HG02623 (cell line): ENCODE results near the gene RCHY1.
"Not testable (repeated sequence)": the region's sequence is repeated elsewhere in the genome, so short reads cannot be mapped to it uniquely, and the experiment has no call there.

Source experiments
- ATAC-seq: cut with Tn5 transposase; IDR thresholded peaks from one replicate; pipeline ENCODE4 v1.9.1; 2021; ENCODE audit warnings: moderate library complexity; ENCODE audit not compliant: unreplicated experiment

Gene RCHY1

GRCh38 chr4:75516144-75516543 lies 1.9 kb upstream of the RCHY1 start:
- ATAC-seq, result no peak

- ATAC-seq, result no peak
Observed at GRCh38 chr4:75514949-75515612, 878 bp upstream of the RCHY1 start.

GRCh38 chr4:75513526-75514130 lies 575 bp downstream of the RCHY1 start:
- no peak for ATAC-seq

- no peak for ATAC-seq
Observed at GRCh38 chr4:75512386-75513211, 1.6 kb downstream of the RCHY1 start.

- ATAC-seq, result no peak
Observed at GRCh38 chr4:75511841-75512240, 2.4 kb downstream of the RCHY1 start.

- ATAC-seq, result not testable (repeated sequence)
Observed at GRCh38 chr4:75509592-75509991, 4.6 kb downstream of the RCHY1 start.

GRCh38 chr4:75505630-75506029 lies 8.6 kb downstream of the RCHY1 start:
- ATAC-seq, result no peak

- ATAC-seq, result no peak
Observed at GRCh38 chr4:75502671-75503070, 11.5 kb downstream of the RCHY1 start.

GRCh38 chr4:75499900-75500299 lies 14.3 kb downstream of the RCHY1 start:
- no peak for ATAC-seq

GRCh38 chr4:75498041-75498440 lies 16.2 kb downstream of the RCHY1 start:
- ATAC-seq, result no peak

GRCh38 chr4:75497133-75497532 lies 17.1 kb downstream of the RCHY1 start:
- ATAC-seq, result no peak

GRCh38 chr4:75496406-75496805 lies 17.8 kb downstream of the RCHY1 start:
- no peak for ATAC-seq

GRCh38 chr4:75495476-75495875 lies 18.7 kb downstream of the RCHY1 start:
- ATAC-seq, result no peak

GRCh38 chr4:75494563-75494962 lies 19.6 kb downstream of the RCHY1 start:
- ATAC-seq, result no peak

- ATAC-seq, result no peak
Observed at GRCh38 chr4:75490155-75490554, 24.0 kb downstream of the RCHY1 start.

- no peak for ATAC-seq
Observed at GRCh38 chr4:75484190-75484589, 30.0 kb downstream of the RCHY1 start.

GRCh38 chr4:75477201-75477600 lies 37.0 kb downstream of the RCHY1 start:
- ATAC-seq, result no peak

- ATAC-seq, result no peak
Observed at GRCh38 chr4:75470738-75471137, 43.5 kb downstream of the RCHY1 start.

- ATAC-seq, result no peak
Observed at GRCh38 chr4:75469896-75470295, 44.3 kb downstream of the RCHY1 start.

GRCh38 chr4:75457365-75457764 lies 56.8 kb downstream of the RCHY1 start:
- no peak for ATAC-seq

GRCh38 chr4:75434105-75434504 lies 80.1 kb downstream of the RCHY1 start:
- ATAC-seq, result no peak

- no peak for ATAC-seq
Observed at GRCh38 chr4:75432683-75433082, 81.5 kb downstream of the RCHY1 start.
